ACHN (cell line): ENCODE measurements around the gene COL18A1.

ENCODE experiments used
- DNase-seq: peaks from one replicate; pipeline ENCODE4 v3.0.0-alpha.2; 2015
- in situ Hi-C: cut with HindIII; loops from 2 replicates; pipeline ENCODE4 v1.10.0; 2017; ENCODE audit warnings: low sequenced_read_pairs, low pct_ligation_motif_present, low pct_unique_long_range_greater_than_20kb

Gene COL18A1

GRCh38 chr21:45541221-45542039 is 136.5 kb downstream of the COL18A1 start:
- DNase-seq = peak; percentile 62
- in situ Hi-C loops = no loop called here

GRCh38 chr21:45542242-45542666 is 137.3 kb downstream of the COL18A1 start, which contains the start of gene SLC19A1:
SLC19A1 (minus strand) TSS chr21:45542440; CDS start chr21:45537959, 4,481 bp downstream.
- DNase-seq = peak; percentile 66
- in situ Hi-C loops = no loop called here

GRCh38 chr21:45542667-45543370 is 137.9 kb downstream of the COL18A1 start:
- DNase-seq = no peak

GRCh38 chr21:45543371-45543709 is 138.4 kb downstream of the COL18A1 start:
- no peak for DNase-seq
- in situ Hi-C loops = no loop called here

More at GRCh38 chr21:45542667-45543370, 137.9 kb downstream of the COL18A1 start:
- in situ Hi-C loops = no loop called here

- in situ Hi-C loops = no loop called here
- no peak for DNase-seq
Measured at GRCh38 chr21:45543710-45544448, 138.9 kb downstream of the COL18A1 start.

- in situ Hi-C loops = no loop called here
- no peak for DNase-seq
Measured at GRCh38 chr21:45544449-45545235, 139.7 kb downstream of the COL18A1 start.

- no peak for DNase-seq
- in situ Hi-C loops = no loop called here
Measured at GRCh38 chr21:45545236-45545570, 140.2 kb downstream of the COL18A1 start.

GRCh38 chr21:45545691-45546531 is 140.9 kb downstream of the COL18A1 start:
- in situ Hi-C loops = no loop called here

GRCh38 chr21:45546636-45547544 is 141.9 kb downstream of the COL18A1 start:
- in situ Hi-C loops = no loop called here
- no peak for DNase-seq

More at GRCh38 chr21:45545691-45546531, 140.9 kb downstream of the COL18A1 start:
- no peak for DNase-seq

- in situ Hi-C loops = no loop called here
Measured at GRCh38 chr21:45547545-45547900, 142.6 kb downstream of the COL18A1 start.

GRCh38 chr21:45548711-45549491 is 143.9 kb downstream of the COL18A1 start:
- DNase-seq = no peak
- in situ Hi-C loops = no loop called here

More at GRCh38 chr21:45547545-45547900, 142.6 kb downstream of the COL18A1 start:
- DNase-seq = no peak

- DNase-seq = no peak
- in situ Hi-C loops = no loop called here
Measured at GRCh38 chr21:45549626-45550463, 144.9 kb downstream of the COL18A1 start.

- no peak for DNase-seq
- in situ Hi-C loops = no loop called here
Measured at GRCh38 chr21:45550522-45551210, 145.7 kb downstream of the COL18A1 start.

- in situ Hi-C loops = no loop called here
- peak; percentile 71 for DNase-seq
Measured at GRCh38 chr21:45551316-45551715, 146.4 kb downstream of the COL18A1 start.
